NK-92 (cell line): ENCODE measurements around the gene SYCE3.
"Not testable (repeated sequence)": the region's sequence is repeated elsewhere in the genome, so short reads cannot be mapped to it uniquely, and the experiment has no call there.

Source experiments
- DNase-seq: peaks from one replicate; lab custom pipeline; 2025; ENCODE audit not compliant: unreplicated experiment; lab: John Stamatoyannopoulos, UW

The SYCE3 gene

DNA sequence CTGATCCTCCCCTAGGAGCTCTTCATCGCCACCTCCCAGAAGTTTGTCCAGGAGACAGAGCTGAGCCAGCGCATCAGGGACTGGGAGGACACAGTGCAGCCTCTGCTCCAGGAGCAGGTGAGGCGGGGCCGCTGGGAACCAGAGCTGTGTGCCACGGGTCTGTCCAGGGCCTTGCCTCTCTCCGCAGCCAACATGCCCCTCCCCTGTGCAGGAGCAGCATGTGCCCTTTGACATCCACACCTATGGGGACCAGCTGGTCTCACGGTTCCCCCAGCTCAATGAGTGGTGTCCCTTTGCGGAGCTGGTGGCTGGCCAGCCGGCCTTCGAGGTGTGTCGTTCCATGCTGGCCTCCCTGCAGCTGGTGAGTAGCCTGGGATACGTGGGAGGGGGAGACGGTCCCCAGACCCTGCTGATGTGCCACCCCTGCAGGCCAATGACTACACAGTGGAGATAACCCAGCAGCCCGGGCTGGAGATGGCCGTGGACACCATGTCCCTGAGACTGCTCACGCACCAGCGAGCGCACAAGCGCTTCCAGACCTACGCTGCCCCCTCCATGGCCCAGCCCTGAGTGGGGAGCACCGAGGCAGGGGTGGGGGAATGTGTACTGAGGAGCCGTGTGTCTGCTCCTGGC is 39.8 kb downstream of the SYCE3 start:
- DNase-seq: no peak

DNA sequence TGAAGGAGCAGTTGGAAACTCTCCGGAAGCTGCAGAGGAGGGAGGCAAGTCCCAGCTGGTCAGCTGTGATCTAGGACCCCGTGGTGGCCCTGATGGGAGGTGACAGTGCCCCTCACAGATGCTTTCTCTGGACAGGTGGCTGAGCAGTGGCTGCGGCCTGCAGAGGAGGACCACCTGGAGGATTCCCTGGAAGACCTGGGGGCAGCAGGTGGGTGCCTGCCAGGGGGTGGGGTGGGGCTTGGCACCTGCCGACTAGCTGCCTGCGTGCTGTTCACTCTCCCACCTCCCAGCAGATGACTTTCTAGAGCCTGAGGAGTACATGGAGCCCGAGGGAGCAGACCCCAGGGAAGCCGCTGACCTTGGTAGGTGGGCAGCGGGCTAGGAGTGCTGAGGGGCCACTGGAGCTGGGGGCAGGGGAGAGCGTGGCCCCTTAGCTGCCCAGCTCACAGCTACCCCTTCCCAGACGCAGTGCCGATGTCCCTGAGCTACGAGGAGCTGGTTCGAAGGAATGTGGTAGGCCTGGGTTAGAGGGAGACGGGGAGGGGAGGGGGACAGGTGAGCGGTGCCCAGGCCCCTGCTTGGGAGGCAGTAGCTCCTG is 40.4 kb downstream of the SYCE3 start:
- DNase-seq: no peak

DNA sequence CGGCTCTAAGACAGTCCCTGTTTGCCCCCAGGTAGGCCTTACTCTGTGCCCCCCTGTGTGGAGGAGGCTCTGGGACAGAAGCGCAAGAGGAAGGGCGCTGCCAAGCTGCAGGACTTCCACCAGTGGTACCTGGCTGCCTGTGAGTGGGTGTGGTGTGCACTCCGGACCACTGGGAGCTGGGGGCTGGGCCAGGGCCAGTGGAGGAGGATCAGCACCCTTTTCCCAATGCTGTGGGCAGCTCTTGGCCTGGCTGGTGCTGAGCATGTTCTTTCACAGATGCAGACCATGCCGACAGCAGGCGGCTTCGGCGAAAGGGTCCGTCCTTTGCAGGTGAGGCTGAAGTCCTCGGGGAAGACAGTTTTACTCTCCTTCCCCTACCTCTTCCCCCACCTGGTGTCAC is 41.0 kb downstream of the SYCE3 start:
- DNase-seq: no peak

DNA sequence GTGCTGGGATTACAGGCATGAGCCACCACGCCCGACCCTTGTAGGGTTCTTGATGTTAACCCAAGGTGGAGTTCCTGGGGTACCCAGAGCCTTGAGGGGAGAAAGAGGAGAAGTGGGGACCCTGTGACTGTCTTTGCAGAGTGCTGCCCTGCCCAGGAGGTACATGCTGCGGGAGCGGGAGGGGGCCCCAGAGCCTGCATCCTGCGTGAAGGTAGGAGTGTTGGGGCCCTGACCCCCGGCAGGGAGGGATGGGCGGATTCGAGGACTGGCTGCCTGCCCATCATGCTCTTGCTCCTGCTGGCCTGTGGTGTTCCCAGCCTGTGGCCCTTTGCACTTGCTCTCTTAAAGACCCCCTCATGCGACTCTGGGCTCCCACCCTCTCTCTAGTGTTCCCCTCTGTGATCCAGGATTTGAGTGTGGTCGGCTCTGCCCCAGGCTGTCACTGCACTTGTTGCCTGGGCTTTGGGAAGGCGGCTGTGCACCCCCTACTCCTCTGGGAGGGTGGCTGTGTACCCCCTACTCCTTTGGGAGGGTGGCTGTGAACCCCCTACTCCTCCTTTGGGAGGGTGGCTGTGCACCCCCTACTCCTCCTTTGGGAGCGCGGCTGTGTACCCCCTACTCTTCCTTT is 41.8 kb downstream of the SYCE3 start:
- no peak for DNase-seq

DNA sequence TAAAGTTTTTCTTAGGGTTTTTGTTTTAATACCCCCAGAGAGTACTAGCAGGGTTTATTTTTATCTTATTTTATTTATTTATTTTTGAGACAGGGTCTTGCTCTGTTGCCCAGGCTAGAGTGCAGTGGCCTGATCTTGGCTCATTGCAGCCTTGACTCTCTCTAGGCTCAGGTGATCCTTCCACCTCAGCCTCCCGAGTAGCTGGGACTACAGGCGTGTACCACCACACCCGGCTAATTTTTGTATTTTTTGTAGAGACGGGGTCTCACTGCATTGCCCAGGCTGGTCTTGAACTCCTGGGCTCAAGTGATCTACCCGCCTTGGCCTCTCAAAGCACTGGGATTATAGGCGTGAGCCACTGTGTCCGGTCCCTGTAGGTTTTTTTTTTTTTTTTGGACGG is 42.5 kb downstream of the SYCE3 start:
- not testable (repeated sequence) for DNase-seq

DNA sequence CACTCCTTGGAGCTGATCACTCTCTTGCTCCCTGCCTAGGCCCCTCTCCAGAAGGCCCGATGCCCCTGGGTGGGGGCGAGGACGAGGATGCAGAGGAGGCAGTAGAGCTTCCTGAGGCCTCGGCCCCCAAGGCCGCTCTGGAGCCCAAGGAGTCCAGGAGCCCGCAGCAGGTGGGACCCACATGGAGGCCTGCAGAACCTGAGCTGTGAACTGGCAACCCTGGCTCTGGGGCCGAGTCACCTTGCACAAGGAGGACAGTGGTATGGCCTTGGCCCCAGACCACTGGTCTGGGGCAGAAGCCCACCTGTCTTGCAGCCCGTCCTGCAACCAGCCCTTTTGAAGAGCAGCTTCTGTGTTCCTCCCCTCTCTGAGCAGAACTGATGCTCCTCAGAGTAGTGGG is 43.6 kb downstream of the SYCE3 start:
- no peak for DNase-seq

DNA sequence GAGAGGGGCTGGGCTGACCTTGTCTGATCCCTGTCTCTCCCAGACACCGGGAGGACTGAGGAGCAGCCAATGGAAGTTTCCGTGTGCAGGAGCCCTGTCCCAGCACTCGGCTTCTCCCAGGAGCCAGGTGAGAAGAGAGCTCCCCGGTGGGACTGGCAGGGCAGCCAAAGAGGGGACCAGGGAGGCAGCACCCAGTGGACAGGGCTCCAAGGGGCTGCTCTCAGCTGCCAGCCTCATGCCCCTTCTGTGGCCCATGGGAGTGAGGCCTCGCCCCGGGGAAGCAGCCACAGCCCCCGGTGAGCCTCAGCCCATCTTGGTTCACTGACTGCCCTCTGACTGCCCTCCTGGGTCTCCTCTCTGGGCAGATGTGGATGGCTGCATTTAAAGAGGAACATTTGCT is 44.1 kb downstream of the SYCE3 start:
- no peak for DNase-seq

DNA sequence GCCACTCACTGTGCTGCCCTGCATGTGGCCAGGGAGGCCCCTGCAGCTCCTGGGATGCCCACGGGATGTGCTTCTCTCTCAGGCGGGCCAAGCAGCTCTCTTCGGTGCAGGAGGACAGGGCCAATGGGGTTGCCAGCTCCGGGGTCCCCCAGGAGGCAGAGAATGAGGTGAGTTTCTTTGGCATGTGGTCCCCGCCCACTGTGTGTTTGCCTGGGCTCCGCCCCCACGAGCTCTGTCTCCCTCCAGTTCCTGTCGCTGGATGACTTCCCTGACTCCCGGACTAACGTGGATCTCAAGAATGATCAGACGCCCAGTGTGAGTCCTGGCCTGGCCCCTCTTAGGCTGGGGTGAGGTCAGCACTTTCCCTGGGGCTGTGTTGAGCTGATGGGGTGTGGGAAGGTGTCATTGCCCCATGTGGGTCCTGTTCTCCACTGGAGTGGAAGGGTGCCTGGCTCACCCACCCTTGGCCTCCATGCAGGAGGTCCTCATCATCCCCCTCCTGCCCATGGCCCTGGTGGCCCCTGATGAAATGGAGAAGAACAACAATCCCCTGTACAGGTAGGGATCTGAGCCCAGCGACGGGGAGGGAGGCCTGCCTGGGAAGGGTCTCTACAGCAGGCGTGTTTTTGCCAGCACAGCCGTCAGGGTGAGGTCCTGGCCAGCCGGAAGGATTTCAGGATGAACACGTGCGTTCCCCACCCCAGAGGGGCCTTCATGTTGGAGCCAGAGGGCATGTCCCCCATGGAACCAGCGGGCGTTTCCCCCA is 45.0 kb downstream of the SYCE3 start:
- DNase-seq: no peak

DNA sequence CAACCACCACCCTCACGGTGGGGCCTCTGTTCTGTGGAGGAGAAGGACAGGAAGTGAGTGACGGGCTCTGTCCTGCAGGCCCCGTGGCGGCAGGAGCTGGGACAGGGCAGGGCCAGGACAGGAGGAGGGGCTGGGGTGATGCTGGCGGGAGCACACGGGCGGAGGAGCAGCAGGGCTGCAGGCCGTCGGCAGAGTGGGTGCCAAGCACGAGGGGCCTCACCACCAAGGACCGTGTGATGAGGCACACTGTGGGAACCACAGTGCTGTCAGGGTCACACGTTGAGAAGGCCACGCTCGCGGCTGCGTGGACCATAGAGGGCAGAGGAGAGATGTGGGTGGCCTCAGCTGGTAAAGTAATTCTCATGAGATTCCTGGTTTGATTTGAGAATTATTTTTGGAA is 45.8 kb downstream of the SYCE3 start:
- DNase-seq: no peak

DNA sequence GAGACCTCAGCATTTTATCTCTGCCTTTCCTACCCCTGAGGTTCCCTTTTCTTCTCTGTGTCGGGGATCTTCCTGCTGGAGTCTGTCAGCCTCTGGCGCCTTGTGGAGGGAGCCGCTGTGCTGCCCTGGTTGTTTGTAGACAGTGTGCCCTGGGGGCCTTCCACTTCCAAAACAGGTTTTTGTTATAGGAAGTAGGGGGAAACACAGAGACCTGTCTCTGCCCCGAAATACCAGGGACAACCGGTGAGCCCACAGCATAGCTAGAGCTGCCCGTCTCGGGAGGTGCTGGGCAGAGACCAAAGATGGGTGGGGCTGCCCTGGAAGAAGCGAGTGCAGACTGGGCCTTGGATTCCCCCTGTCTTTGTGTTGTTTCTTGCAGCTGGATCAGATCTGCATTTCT is 46.7 kb downstream of the SYCE3 start:
- DNase-seq: no peak

DNA sequence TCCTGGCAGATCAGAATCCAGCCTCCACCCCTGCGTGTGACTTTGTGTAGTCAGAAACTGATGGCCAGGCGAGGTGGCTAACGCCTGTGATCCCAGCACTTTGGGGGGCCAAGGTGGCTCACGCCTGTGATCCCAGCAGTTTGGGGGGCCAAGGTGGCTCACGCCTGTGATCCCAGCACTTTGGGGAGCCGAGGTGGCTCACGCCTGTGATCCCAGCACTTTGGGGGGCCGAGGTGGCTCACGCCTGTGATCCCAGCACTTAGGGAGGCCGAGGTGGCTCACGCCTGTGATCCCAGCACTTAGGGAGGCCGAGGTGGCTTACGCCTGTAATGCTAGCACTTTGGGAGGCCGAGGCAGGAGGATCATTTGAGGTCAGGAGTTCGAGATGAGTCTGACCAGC is 49.5 kb downstream of the SYCE3 start:
- DNase-seq: no peak

DNA sequence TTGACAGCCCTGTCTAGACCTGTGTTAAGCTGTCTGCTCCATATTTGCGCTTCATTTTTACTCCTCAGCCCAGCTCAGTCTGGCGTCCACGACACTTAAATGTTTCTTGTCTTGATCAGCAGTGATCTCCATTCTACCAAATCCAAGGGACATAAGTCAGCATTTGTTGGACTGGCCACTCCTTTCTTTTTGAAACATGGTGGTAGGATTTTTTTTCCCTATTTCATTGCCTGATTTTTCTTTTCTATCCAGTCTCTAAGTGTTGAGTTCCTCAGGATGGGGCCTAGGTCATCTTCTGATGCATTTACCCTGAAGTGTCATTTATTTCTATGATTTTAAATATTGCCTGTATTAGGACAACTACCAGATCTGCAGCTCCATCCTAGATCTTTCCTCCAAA is 53.8 kb downstream of the SYCE3 start:
- DNase-seq: no peak

DNA sequence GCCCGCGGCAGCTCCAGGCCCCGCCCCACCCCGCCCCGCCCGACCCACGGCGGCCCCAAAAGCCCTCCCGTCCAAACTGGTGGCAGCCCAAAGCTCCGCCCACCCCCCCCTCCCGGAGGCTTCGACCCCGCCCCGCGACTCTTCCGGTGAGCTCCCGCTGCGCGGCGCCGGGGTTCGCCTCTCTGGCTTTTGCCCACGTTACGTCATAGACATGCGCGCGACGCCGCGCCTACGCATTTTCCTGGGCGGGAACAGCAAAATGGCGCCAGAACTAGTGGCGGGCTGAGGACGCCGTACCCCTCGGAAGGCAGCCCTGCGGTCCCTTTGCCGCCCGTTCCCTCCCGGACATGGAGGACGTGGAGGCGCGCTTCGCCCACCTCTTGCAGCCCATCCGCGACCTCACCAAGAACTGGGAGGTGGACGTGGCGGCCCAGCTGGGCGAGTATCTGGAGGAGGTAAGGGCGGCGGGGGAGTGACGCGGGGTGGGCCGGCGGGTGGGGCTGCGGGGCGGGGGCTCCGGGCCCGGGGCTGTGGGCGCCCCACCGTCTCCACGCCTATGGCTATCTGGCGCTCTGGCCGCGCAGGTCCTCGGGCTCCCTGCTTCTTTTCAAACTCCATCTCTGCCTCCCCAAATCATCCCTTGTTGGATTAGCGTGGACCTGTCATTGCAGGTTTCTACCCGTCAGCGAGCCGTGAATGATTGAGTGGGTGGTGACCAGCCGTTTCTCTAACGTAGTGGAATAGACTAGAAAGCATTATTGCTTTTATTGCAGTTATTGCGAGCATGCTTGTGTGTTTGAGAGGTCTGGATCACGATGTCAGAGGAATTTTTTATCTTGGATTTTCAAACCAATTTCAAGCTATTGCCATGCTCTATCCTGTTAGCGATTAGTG is 54.5 kb downstream of the SYCE3 start, which contains the start of gene NCAPH2:
Gene NCAPH2 (plus strand): TSS at position 234 of the 894 bp plus-strand sequence. CDS start 114 bp downstream, at position 348.
- peak; percentile 94 for DNase-seq

DNA sequence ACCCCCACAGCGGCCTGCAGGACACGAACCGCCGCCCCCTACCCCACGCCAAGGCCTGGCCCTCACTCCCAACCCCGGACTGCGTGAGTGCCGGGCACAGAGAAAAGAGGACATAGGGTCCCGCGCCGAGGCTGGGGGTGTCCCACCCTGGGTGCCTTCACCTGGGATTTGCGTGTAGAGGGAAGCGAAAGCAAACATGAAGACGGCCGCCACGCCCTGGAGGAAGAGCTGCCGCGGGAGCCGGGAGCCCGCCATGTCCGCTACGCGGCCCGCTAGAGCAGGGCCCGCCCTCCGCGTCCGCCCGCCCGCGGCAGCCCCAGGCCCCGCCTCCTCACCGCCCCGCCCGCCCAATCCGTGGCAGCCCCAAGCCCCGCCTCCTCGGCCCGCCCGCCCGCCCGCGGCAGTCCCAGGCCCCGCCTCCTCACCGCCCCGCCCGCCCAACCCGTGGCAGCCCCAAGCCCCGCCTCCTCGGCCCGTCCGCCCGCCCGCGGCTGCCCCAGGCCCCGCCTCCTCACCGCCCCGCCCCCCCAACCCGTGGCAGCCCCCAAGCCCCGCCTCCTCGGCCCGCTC is 55.2 kb downstream of the SYCE3 start, which contains the start of gene LMF2:
Gene LMF2 (minus strand): TSS at position 282 of the 570 bp plus-strand sequence. CDS start 27 bp downstream, at position 255.
- no peak for DNase-seq

DNA sequence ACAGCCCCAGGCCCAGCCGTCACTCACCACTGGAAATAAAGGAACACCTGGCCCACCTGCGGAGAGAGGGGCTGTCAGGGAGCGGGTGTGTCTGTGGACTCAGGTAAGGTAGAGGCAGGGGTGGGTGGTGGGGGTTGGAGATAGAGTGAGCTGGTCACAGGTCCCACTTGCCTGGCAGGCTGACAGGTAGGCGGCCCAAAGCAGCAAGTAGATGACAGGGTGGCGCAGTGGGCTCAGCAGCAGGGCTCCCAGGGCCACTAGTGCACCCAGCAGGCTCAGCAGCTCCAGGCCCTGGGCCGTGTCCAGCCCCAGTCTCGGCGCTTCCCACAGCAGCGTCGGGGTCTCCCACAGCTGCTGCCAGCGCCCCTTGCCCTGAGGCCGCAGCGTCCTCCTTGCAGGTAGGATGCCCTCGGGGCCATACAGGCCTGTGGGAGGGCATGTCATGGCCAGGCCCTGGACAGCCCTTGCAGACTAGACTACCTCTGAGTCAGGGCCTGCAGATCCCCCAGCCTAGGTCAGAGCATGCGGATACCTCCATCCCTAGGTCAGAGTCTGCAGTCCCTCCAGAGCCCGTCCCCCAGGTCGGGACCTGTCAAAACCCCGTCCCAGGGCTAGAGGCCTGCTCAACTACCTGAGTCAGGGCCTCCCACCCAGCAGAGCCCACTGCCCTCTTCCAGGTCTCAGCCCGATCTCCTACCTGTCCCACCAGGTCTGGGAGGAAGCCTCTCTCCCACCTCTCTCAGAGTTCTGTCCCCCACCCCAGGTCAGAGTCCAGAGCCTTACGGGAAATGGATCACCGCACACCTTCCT is 55.9 kb downstream of the SYCE3 start:
- DNase-seq: no peak

DNA sequence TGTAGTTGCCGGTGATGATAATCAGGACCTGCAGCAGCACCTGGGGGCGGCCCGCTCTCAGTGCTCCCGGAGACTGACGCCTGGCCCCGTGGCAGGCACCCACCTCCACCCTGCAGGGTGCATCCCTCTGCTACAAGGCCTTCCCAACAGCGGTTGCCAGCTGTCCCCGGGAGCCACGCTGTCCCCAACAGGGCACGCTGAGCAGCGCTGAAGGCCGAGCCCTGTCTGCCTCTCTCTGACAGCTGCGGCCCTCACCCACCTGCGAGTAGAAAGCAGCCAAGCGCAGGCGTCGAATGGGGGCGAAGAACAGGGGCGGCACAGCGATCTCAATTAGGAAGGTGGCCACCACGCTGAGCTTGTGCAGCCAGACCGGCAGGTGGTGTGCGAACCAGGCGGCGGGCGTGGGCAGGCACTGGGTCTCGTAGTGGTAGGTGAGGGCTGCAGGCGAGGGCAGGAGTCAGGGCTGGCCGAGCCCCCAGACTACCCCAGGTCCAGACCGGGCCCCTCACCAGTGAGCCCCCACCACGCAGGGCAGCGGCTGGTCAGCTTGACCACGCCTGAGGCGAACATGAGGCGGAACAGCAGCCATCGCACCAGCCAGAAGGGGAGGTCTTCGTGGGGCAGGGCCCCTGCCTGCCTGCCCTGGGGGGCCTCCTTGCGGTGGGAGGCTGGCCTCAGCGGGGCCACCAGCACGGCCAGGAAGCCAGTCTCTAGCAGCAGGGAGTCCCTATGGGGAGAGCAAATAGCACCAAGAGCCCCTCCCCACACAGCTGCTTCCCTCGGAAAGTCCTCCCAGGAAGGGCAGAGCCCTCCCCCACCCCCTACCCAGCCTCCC is 56.7 kb downstream of the SYCE3 start:
- no peak for DNase-seq

DNA sequence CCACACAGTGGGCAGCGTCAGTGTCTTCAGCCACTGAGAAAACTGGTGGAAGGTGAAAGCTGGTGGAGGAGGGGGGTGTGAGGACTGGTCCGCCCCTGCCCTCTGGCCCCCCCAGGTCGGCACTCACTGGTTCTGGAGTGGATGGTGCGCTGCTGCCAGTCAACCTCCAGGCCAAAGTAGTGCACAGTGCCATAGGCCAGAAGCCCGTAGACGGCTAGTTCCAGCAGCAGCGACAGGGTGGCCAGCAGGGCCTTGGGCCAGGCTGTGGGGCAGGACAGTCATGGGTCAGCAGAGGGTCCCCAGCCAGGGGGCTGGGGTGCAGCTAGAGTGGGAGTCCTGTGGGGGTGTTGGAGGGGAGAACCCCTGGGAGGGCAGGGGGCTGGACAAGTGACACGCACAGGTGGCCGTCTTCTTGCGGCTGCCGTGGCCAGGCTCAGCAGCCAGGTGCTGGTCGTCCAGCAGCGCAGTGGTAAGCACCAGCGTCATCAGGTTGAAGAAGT is 57.4 kb downstream of the SYCE3 start:
- no peak for DNase-seq
